ENCODE measurements around the gene OR4D10. TPM values are rescaled to one million over a fixed set of nuclear protein-coding genes. Genes with fewer than 3 reads are reported as not detected.

Gene OR4D10
- total and polyA plus RNA-seq, 11 donors, result not detected

DNA sequence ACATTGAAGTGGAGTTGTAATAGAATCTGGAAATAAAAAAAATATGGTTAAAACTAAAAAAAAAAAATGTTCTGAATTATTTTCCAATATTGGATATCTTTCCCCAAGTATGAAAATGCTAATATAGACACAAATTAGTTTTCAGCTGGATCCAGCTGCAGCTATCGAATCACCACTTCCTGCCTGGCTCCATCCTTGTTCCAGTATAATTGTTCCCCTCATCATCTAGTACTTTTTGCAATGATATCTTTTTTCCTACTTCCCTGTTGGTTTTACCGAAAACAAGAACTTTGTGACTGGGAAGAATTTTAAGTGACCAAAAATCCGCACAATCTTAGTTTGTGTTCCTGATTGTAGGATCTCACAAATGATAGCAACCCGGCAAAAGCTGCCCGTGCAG is 47.6 kb downstream of the OR4D10 start:
- Histone ChIP-seq H3K9me3 (no peaks in the 10 kb centered on the region), H3K27ac (peak overlapping the region in 1 of 12 donors; percentile 39), H3K27me3 (no peaks in the 10 kb centered on the region), H3K4me1 (no peaks in the 10 kb centered on the region), H3K4me3 (no peak overlapping the region), H3K36me3 (no peaks in the 10 kb centered on the region)
- 51 to 60% (median 52%) methylated on average over 5 of the region's 5 CpGs for WGBS, 4 donors
- intact Hi-C loops (cut with DNase I), result no loop called here
- TF ChIP-seq CTCF (IDR thresholded peaks at IDR 0.05) (no peak), POLR2A (IDR thresholded peaks at IDR 0.05) (no peak)
- ATAC-seq (no peak), DNase-seq (no peak)

- no peaks in the 10 kb centered on the region for H3K9me3 ChIP-seq
- H3K27ac ChIP-seq, result no peak overlapping the region
- H3K36me3 ChIP-seq, result no peaks in the 10 kb centered on the region
- intact Hi-C loops (cut with DNase I), result no loop called here
- H3K4me1 ChIP-seq, result no peaks in the 10 kb centered on the region
- H3K4me3 ChIP-seq, result no peak overlapping the region
- H3K27me3 ChIP-seq, result peaks cover 0 to 4% (median 0%) of the 10 kb centered on the region in 9 donors
- DNase-seq (no peak), ATAC-seq (no peak)
- 16 to 30% (median 26%) methylated on average over 1 of the region's 1 CpG for WGBS, 4 donors
- no peak for TF ChIP-seq POLR2A (IDR thresholded peaks at IDR 0.05)
- no peak for TF ChIP-seq CTCF (IDR thresholded peaks at IDR 0.05)
Observed at GRCh38 chr11:59523541-59523940, 50.4 kb downstream of the OR4D10 start.

DNA sequence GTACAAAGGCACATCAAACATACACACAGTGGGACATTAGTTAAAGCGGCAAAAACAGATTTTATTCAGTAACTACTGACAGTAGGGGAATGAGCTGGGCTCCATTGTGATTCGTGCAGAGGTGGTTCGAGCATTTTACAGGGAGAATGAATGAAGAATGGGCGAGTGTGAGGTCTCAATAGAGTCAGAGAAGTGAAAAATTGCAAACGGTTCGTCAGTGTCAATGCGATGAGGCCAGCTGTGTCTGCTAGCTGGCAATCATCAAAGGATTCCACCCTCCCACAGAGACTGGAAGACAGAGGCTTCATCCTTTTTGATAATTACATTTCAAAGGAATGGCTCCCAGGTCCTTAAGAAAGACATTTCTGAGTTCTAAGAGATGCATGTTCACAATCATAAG is 55.6 kb downstream of the OR4D10 start:
- intact Hi-C loops (cut with DNase I), result no loop called here
- H3K9me3 ChIP-seq, result no peaks in the 10 kb centered on the region
- ATAC-seq, result no peak
- H3K27ac ChIP-seq, result no peak overlapping the region
- H3K4me3 ChIP-seq, result no peak overlapping the region
- no peaks in the 10 kb centered on the region for H3K36me3 ChIP-seq
- H3K27me3 ChIP-seq, result peaks cover 0 to 4% (median 0%) of the 10 kb centered on the region in 9 donors
- no peak for DNase-seq
- TF ChIP-seq CTCF (IDR thresholded peaks at IDR 0.05) (no peak), POLR2A (IDR thresholded peaks at IDR 0.05) (no peak)
- no peaks in the 10 kb centered on the region for H3K4me1 ChIP-seq
- 53 to 64% (median 56%) methylated on average over 7 of the region's 7 CpGs for WGBS, 4 donors

Other genes with a start within 250 kb of the OR4D10 start
- gene OR5AN1, start 114.4 kb upstream of the OR4D10 start, total RNA-seq, result not detected
- gene OR5AN1, start 114.4 kb upstream of the OR4D10 start, polyA plus RNA-seq, result not detected
- gene OR5A2, start 46.9 kb upstream of the OR4D10 start, total RNA-seq, result not detected
- not detected for gene OR5A2, start 46.9 kb upstream of the OR4D10 start, polyA plus RNA-seq
- gene OR5A1, start 36.8 kb upstream of the OR4D10 start, total RNA-seq, result not detected
- not detected for gene OR5A1, start 36.8 kb upstream of the OR4D10 start, polyA plus RNA-seq
- gene OR4D6, start 16.4 kb upstream of the OR4D10 start, total RNA-seq, result not detected
- not detected for gene OR4D6, start 16.4 kb upstream of the OR4D10 start, polyA plus RNA-seq
- not detected for gene OR4D11, start 30.3 kb downstream of the OR4D10 start, total RNA-seq
- gene OR4D11, start 30.3 kb downstream of the OR4D10 start, polyA plus RNA-seq, result not detected
- gene OR4D9, start 38.2 kb downstream of the OR4D10 start, total RNA-seq, result not detected
- gene OR4D9, start 38.2 kb downstream of the OR4D10 start, polyA plus RNA-seq, result not detected
- 10 to 100 TPM; 23.4 to 48.3 (median 33.1) TPM for gene OSBP, start 142.5 kb downstream of the OR4D10 start, total RNA-seq
- gene OSBP, start 142.5 kb downstream of the OR4D10 start, polyA plus RNA-seq, result 10 to 100 TPM; 12.0 to 22.2 TPM
- 10 to 100 TPM; 14.4 to 33.3 (median 24.8) TPM for gene PATL1, start 195.7 kb downstream of the OR4D10 start, total RNA-seq
- 10 to 100 TPM in 1 of 2 donors, 1 to 10 TPM in 1; 9.3 to 23.9 TPM for gene PATL1, start 195.7 kb downstream of the OR4D10 start, polyA plus RNA-seq
- gene OR10V1, start 240.5 kb downstream of the OR4D10 start, total RNA-seq, result not detected
- gene OR10V1, start 240.5 kb downstream of the OR4D10 start, polyA plus RNA-seq, result not detected